ENCODE data around the gene PTK7. TPM values are rescaled to one million over a fixed set of nuclear protein-coding genes. Genes with fewer than 3 reads are reported as not detected.

Gene PTK7
- polyA plus RNA-seq, 4 donors = 230 to 296 (median 261) TPM

- DNase-seq (ENCODE audit: low read depth in 4 of 4, low spot score in 2 of 4) = no peak
Measured at GRCh38 chr6:43196337-43196736, 120.2 kb downstream of the PTK7 start.

- DNase-seq (ENCODE audit: low read depth in 4 of 4, low spot score in 2 of 4) = no peak
Measured at GRCh38 chr6:43199912-43200311, 123.8 kb downstream of the PTK7 start.

- no peak for DNase-seq (ENCODE audit: low read depth in 4 of 4, low spot score in 2 of 4)
Measured at GRCh38 chr6:43200541-43200940, 124.4 kb downstream of the PTK7 start.

- DNase-seq (ENCODE audit: low read depth in 4 of 4, low spot score in 2 of 4) = no peak
Measured at GRCh38 chr6:43202451-43202850, 126.3 kb downstream of the PTK7 start.

- no peak for DNase-seq (ENCODE audit: low read depth in 4 of 4, low spot score in 2 of 4)
Measured at GRCh38 chr6:43203029-43203717, 127.1 kb downstream of the PTK7 start.

GRCh38 chr6:43203718-43204095 lies 127.6 kb downstream of the PTK7 start:
- DNase-seq (ENCODE audit: low read depth in 4 of 4, low spot score in 2 of 4) = no peak

- no peak for DNase-seq (ENCODE audit: low read depth in 4 of 4, low spot score in 2 of 4)
Measured at GRCh38 chr6:43204271-43205105, 128.4 kb downstream of the PTK7 start.

- no peak for DNase-seq (ENCODE audit: low read depth in 4 of 4, low spot score in 2 of 4)
Measured at GRCh38 chr6:43205849-43206248, 129.7 kb downstream of the PTK7 start.

GRCh38 chr6:43207286-43207685 lies 131.2 kb downstream of the PTK7 start:
- no peak for DNase-seq (ENCODE audit: low read depth in 4 of 4, low spot score in 2 of 4)

Other genes starting within 250 kb of the PTK7 start
- gene RPL7L1, start 196.7 kb upstream of the PTK7 start, polyA plus RNA-seq (ENCODE audit: insufficient read length in 4 of 4) = 100 to 1,000 TPM in 3 of 4 donors, 10 to 100 TPM in 1; 97.6 to 127 (median 113) TPM
- under 1 TPM; 0.27 to 0.47 (median 0.39) TPM for gene PTCRA, start 160.3 kb upstream of the PTK7 start, polyA plus RNA-seq (ENCODE audit: insufficient read length in 4 of 4)
- gene CNPY3, start 146.8 kb upstream of the PTK7 start, polyA plus RNA-seq (ENCODE audit: insufficient read length in 4 of 4) = 10 to 100 TPM; 59.5 to 71.6 (median 62.2) TPM
- 1 to 10 TPM in 2 of 4 donors, under 1 TPM in 2; 0.79 to 2.6 (median 1.4) TPM for gene GNMT, start 115.6 kb upstream of the PTK7 start, polyA plus RNA-seq (ENCODE audit: insufficient read length in 4 of 4)
- 10 to 100 TPM; 19.5 to 31.1 (median 24.2) TPM for gene PEX6, start 97.1 kb upstream of the PTK7 start, polyA plus RNA-seq (ENCODE audit: insufficient read length in 4 of 4)
- gene PPP2R5D, start 91.7 kb upstream of the PTK7 start, polyA plus RNA-seq (ENCODE audit: insufficient read length in 4 of 4) = 10 to 100 TPM; 55.6 to 70.3 (median 64.6) TPM
- gene MEA1, start 62.4 kb upstream of the PTK7 start, polyA plus RNA-seq (ENCODE audit: insufficient read length in 4 of 4) = 100 to 1,000 TPM in 1 of 4 donors, 10 to 100 TPM in 3; 75.3 to 104 (median 87.6) TPM
- 100 to 1,000 TPM in 3 of 4 donors, 10 to 100 TPM in 1; 89.8 to 109 (median 102) TPM for gene KLHDC3, start 62.1 kb upstream of the PTK7 start, polyA plus RNA-seq (ENCODE audit: insufficient read length in 4 of 4)
- gene RRP36, start 54.7 kb upstream of the PTK7 start, polyA plus RNA-seq (ENCODE audit: insufficient read length in 4 of 4) = 10 to 100 TPM; 57.6 to 65.5 (median 58.1) TPM
- 10 to 100 TPM; 46.0 to 63.7 (median 52.2) TPM for gene CUL7, start 22.5 kb upstream of the PTK7 start, polyA plus RNA-seq (ENCODE audit: insufficient read length in 4 of 4)
- gene MRPL2, start 16.9 kb upstream of the PTK7 start, polyA plus RNA-seq (ENCODE audit: insufficient read length in 4 of 4) = 10 to 100 TPM; 57.5 to 75.2 (median 67.6) TPM
- gene KLC4, start 16.7 kb upstream of the PTK7 start, polyA plus RNA-seq (ENCODE audit: insufficient read length in 4 of 4) = 10 to 100 TPM; 50.0 to 80.0 (median 65.7) TPM
- gene SRF, start 95.0 kb downstream of the PTK7 start, polyA plus RNA-seq (ENCODE audit: insufficient read length in 4 of 4) = 10 to 100 TPM; 26.7 to 36.1 (median 32.1) TPM
- 10 to 100 TPM; 27.5 to 52.0 (median 39.8) TPM for gene CUL9, start 105.9 kb downstream of the PTK7 start, polyA plus RNA-seq (ENCODE audit: insufficient read length in 4 of 4)
- gene DNPH1, start 153.2 kb downstream of the PTK7 start, polyA plus RNA-seq (ENCODE audit: insufficient read length in 4 of 4) = 100 to 1,000 TPM in 1 of 4 donors, 10 to 100 TPM in 3; 54.6 to 111 (median 81.2) TPM
- under 1 TPM; 0.25 to 0.55 (median 0.40) TPM for gene TTBK1, start 167.2 kb downstream of the PTK7 start, polyA plus RNA-seq (ENCODE audit: insufficient read length in 4 of 4)
- gene SLC22A7, start 221.9 kb downstream of the PTK7 start, polyA plus RNA-seq (ENCODE audit: insufficient read length in 4 of 4) = 1 to 10 TPM in 2 of 4 donors, under 1 TPM in 2; 0.30 to 2.0 (median 0.99) TPM
- gene CRIP3, start 232.5 kb downstream of the PTK7 start, polyA plus RNA-seq (ENCODE audit: insufficient read length in 4 of 4) = 1 to 10 TPM; 2.2 to 9.7 (median 6.0) TPM